ENCODE data around the gene ACTG1. TPM values are rescaled to one million over a fixed set of nuclear protein-coding genes. Genes with fewer than 3 reads are reported as not detected.

The ACTG1 gene
- total and polyA plus RNA-seq, 2 of the 13 experiments (the other 11 are each of a cell fraction or from before 2014, with no cell fraction given): 973 to 1,138 TPM

GRCh38 chr17:81481073-81481799 is 31.4 kb downstream of the ACTG1 start (continued):
- TF ChIP-seq NFAT5 (CRISPR knock-in tag; IDR thresholded peaks at IDR 0.05) (no peak), ZNF646 (CRISPR knock-in tag; IDR thresholded peaks at IDR 0.05) (no peak), ZC3H13 (CRISPR knock-in tag; IDR thresholded peaks at IDR 0.05) (no peak), ZBTB42 (CRISPR knock-in tag; IDR thresholded peaks at IDR 0.05) (no peak), ZNF772 (CRISPR knock-in tag; IDR thresholded peaks at IDR 0.05) (no peak), ZSCAN22 (CRISPR knock-in tag; IDR thresholded peaks at IDR 0.05) (no peak), SP1 (IDR thresholded peaks at IDR 0.05) (no peak), SP1 (CRISPR knock-in tag; IDR thresholded peaks at IDR 0.05) (no peak), ZNF30 (CRISPR knock-in tag; IDR thresholded peaks at IDR 0.05) (no peak), PRPF4 (IDR thresholded peaks at IDR 0.05; ENCODE audit: low read depth, low read length, poor library complexity, severe bottlenecking) (no peak), IRX3 (CRISPR knock-in tag; IDR thresholded peaks at IDR 0.05; ENCODE audit: borderline replicate concordance, low read depth) (peak; percentile 34; the same call in 1 of the 2 replicates), NR2F2 (IDR thresholded peaks at IDR 0.05; ENCODE audit: borderline replicate concordance, low read depth) (no peak), AKNA (CRISPR knock-in tag; IDR thresholded peaks at IDR 0.05; ENCODE audit: borderline replicate concordance) (no peak)
